Mucosa of descending colon (tissue), 3 donors: ENCODE results near the gene ANXA6. TPM values are rescaled to one million over a fixed set of nuclear protein-coding genes. Genes with fewer than 3 reads are reported as not detected.
A peak's percentile ranks its signal among the peaks of the same experiment; 100 is the strongest.

Experiments used
- ATAC-seq: fragments of 200-7000 bp; cut with Tn5 transposase; one replicate; pipeline ENCODE4 v1.9.1; 2020; ENCODE audit warnings: mild to moderate bottlenecking, moderate library complexity
- DNase-seq, 3 donors: peaks; one replicate each; pipeline ENCODE4 v3.0.0-alpha.2; 2020
- H3K36me3 ChIP-seq: fragments of 200-600 bp; one replicate; pipeline ENCODE4 v1.8.0; 2021; ENCODE audit warnings: low read depth, mild to moderate bottlenecking
- H3K4me1 ChIP-seq: fragments of 200-600 bp; one replicate; pipeline ENCODE4 v1.8.0; 2021; ENCODE audit warnings: low read depth, mild to moderate bottlenecking
- H3K4me3 ChIP-seq: fragments of 200-600 bp; one replicate; pipeline ENCODE4 v1.8.0; 2021; ENCODE audit warnings: mild to moderate bottlenecking
- H3K9me3 ChIP-seq: fragments of 200-600 bp; one replicate; pipeline ENCODE4 v1.8.0; 2021; ENCODE audit warnings: mild to moderate bottlenecking
- intact Hi-C, 2 donors: fragments of 100-400 bp; cut with DNase I in 1 of 2; cut with micrococcal nuclease in 1 of 2; formaldehyde crosslinking; loops; one replicate each; pipeline versions ENCODE4 v1.11.0 to v1.11.1; 2022; cut with DNase I, micrococcal nuclease
- total RNA-seq, 3 donors: library from RNA; stranded (reverse); fragmentation: NEBNext Ultra II Directional in 2 of 3; extraction: Animal tissue kit (Norgen Biotek cat#: 25700) in 2 of 3; gene quantifications; one replicate each; pipeline versions ENCODE4 v1.2.1 to v1.2.4, GENCODE V29; 2021 to 2023
- TF ChIP-seq, protein P1 (sequence below): fragments of 200-600 bp; IDR thresholded peaks from one replicate; pipeline ENCODE4 v1.8.0; 2022; ENCODE audit warnings: antibody characterized with exemption, mild to moderate bottlenecking
- donor health status: DM: no; HTN: no; CAD: no; lungs with moderate emphysema.
- donor health status: DM: no; HTN: no; CAD: no.
- donor health status: DM: no; HTN: yes; CAD: no.

ANXA6 gene
- total RNA-seq, 3 donors from 2014 or later = 21.4 to 180 (median 68.0) TPM

DNA sequence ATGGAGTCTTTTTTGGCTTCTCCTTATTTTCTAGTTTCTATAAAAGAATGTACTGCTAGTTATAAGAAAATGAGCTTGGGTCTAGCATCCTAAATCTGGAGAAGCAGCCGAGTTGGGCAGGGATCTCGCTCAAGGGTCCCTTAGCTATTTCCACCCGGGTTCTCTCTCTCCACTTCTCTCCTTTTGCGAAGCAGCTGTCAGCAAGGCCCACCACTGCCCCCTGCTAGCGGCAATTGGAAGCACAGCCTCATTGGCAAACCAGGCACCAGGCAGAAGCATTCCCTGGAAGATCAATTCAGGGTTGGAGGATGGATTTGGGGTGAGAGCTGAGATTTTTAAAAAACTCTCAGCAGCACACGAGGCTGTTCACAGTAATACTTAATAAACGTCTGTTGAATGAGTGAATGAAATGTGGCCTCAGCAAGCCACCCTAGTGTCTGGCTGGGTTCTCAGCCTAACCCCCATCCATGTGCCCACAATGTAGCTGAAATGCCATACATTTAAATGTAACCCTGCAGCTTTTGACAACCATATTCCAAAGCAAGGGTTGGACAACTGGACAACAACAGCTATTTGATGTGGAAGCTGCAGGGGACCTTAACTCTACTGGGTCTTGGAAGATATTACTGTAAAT is 42.2 kb downstream of the ANXA6 start:
- H3K9me3 ChIP-seq = no peaks in the 10 kb centered on the region
- peak; percentile 79 to 90 (median 87) for DNase-seq
- no peak overlapping the region for H3K4me3 ChIP-seq
- intact Hi-C loops = loop anchor here (1.0 to 5.0 kb wide), 2 partner anchors 63 to 64 kb away; no protein-coding TSS in a partner anchor
- TF ChIP-seq, protein P1, sequence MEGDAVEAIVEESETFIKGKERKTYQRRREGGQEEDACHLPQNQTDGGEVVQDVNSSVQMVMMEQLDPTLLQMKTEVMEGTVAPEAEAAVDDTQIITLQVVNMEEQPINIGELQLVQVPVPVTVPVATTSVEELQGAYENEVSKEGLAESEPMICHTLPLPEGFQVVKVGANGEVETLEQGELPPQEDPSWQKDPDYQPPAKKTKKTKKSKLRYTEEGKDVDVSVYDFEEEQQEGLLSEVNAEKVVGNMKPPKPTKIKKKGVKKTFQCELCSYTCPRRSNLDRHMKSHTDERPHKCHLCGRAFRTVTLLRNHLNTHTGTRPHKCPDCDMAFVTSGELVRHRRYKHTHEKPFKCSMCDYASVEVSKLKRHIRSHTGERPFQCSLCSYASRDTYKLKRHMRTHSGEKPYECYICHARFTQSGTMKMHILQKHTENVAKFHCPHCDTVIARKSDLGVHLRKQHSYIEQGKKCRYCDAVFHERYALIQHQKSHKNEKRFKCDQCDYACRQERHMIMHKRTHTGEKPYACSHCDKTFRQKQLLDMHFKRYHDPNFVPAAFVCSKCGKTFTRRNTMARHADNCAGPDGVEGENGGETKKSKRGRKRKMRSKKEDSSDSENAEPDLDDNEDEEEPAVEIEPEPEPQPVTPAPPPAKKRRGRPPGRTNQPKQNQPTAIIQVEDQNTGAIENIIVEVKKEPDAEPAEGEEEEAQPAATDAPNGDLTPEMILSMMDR = peak; percentile 87
- H3K4me1 ChIP-seq = peaks cover 8% of the 10 kb centered on the region
- peak; percentile 85 for ATAC-seq
- no peaks in the 10 kb centered on the region for H3K36me3 ChIP-seq

DNA sequence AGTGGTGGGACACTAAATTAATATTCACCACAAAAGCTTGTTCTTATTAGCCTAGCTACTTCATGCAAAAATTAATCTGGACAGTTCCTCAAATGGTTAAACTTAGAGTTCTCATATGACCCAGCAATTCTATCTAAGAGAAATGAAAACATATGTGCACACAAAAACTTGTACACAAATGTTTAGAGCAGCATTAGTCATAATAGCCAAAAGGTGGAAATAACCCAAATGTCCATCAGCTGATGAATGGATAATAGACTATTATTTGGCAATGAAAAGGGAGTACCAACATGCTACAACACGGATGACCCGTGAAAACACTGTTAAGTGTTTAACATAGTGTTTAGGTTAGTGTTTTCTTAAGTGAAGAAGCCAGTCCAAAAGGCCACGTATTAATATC is 43.9 kb downstream of the ANXA6 start:
- intact Hi-C loops = no loop called here
- no peaks in the 10 kb centered on the region for H3K36me3 ChIP-seq
- ATAC-seq (no peak), DNase-seq (no peak)
- TF ChIP-seq, protein P1 = no peak
- H3K4me3 ChIP-seq = no peak overlapping the region
- peaks cover 13% of the 10 kb centered on the region for H3K4me1 ChIP-seq
- H3K9me3 ChIP-seq = no peaks in the 10 kb centered on the region

DNA sequence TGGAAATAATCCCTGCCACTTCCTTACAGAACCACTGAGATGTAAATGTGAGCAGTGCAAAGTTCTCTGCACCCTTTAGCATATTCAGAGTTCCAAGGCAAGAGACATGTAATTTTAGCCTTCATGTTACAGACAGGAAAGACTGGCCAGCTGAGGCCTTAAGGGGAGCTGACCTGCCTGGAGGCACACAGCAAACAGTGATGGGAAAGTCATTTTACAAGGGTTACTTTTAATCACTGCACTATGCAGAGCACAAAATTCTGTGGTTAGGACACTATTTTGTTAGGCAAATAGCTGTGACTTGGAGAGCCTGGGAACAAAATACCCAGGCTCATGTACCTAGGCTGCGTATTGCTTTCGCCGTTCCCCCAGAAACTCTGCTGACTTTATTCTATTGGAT is 46.6 kb downstream of the ANXA6 start:
- no peaks in the 10 kb centered on the region for H3K36me3 ChIP-seq
- TF ChIP-seq, protein P1 = no peak
- intact Hi-C loops = no loop called here

DNA sequence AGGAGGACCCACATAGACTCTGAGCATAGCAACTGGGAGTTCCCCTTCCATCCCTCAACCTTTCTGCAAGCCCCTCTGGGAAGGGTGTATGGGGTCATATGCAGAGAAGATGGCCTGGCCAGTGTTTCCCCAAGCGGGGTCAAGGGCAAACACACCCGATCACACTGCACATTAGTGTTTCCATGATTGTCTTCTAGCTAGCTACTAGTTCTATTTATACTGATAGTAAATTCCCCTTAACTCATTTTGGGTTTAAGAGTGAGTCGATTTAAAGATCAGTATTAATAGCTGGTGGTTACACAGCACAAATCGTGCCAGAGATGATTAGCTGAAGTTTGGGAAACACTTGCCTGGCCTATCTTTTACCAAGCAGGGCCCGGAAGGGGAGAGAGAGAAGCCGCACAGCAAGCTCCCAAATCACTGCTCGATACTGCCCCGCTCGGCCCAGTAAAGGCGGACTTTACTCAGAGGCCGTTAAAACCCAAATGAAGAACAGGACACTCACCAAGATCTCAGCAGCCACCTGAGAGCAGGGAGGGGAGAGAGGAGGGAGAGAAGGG is 47.4 kb downstream of the ANXA6 start:
- Histone ChIP-seq H3K36me3 (no peaks in the 10 kb centered on the region), H3K9me3 (no peaks in the 10 kb centered on the region), H3K4me1 (peaks cover 32% of the 10 kb centered on the region), H3K4me3 (no peak overlapping the region)
- TF ChIP-seq, protein P1 = no peak
- ATAC-seq = no peak
- intact Hi-C loops = no loop called here
- no peak for DNase-seq

More for the DNA sequence above, 46.6 kb downstream of the ANXA6 start:
- DNase-seq = no peak
- peaks cover 26% of the 10 kb centered on the region for H3K4me1 ChIP-seq
- no peak overlapping the region for H3K4me3 ChIP-seq
- no peaks in the 10 kb centered on the region for H3K9me3 ChIP-seq
- ATAC-seq = no peak

DNA sequence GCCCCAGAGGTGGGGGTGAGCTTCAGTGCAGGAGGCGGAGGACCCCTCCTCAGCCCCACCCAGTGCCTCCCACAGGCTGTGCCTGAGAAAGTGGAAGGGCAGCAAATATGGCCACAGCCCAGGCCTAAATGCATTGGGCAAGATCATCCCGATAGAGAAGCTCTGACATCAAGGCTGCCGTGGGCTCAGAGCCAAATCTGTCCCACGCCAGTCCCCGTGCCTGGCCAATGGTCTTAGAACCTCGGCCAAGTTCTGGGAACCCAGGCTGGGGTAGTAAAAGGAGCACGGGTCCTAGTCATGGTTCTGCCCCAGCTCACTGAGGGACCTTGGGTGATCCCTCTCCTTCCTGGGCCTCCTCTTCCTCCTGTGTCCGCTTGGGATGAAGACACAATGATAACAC is 49.0 kb downstream of the ANXA6 start:
- Histone ChIP-seq H3K4me1 (peaks cover 26% of the 10 kb centered on the region), H3K4me3 (no peak overlapping the region), H3K36me3 (no peaks in the 10 kb centered on the region), H3K9me3 (no peaks in the 10 kb centered on the region)
- no peak for ATAC-seq
- DNase-seq = no peak
- TF ChIP-seq, protein P1 = no peak
- intact Hi-C loops = loop anchor here in 1 of 2 donors (5.0 kb wide), 1 partner anchor 51 kb away; no protein-coding TSS in a partner anchor
